Iris pigment epithelial cell (primary cell): Measurements from ENCODE around the gene ING2.
"Not testable (repeated sequence)": the region's sequence is repeated elsewhere in the genome, so short reads cannot be mapped to it uniquely, and the experiment has no call there.

Source experiments
- DNase-seq: peaks from one replicate; pipeline ENCODE4 v3.0.0-alpha.2; 2011; ENCODE audit warnings: low read depth

The ING2 gene

DNA sequence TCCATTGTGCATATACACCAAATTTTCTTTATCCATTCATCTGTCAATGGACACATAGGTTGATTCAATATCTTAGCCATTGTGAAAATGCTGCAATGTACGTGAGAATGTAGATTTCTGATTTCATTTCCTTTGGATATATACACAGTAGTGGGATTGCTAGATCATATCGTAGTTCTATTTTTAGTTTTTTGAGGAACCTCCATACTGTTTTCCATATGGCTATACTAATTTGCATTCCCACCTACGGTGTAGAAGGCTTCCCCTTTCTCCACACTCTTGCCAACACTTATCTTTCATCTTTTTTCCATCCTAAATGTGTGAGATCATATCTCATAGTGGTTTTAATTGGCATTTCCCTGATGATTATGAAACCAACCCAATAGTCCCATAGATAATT, 43.4 kb downstream of the ING2 start:
- no peak for DNase-seq

DNA sequence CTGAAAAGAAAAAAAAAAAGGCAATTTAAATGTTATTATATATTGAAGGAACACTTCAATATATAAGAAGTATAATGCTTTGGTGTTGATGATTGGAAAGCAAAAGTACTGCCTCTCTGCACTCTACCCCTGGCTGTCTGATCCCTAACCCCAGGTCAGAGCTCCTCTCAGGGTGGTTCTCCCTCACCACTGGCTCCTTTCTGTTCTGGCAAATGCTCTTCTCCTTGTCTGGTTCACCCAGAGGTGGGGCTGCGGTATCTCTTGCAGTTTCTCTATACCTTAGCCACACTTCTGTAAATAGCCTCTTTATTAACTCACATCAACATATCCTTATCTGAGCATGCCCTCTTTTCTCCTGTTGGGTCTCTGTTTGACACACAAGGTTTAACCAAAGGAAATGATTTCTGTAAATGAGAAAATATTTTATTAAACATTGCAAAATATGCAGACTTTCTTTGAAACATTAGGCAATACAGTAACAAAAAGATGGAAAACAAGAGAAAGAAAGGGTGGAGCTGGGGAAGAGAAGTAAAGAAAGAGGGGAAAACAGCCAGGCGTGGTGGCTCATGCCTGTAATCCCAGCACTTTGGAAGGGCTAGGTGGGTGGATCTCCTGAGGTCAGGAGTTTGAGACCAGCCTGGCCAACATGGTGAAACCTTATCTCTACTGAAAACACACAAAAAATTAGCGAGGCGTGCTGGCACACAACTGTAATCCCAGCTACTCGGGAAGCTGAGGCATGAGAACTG, 45.7 kb downstream of the ING2 start:
- DNase-seq = no peak

DNA sequence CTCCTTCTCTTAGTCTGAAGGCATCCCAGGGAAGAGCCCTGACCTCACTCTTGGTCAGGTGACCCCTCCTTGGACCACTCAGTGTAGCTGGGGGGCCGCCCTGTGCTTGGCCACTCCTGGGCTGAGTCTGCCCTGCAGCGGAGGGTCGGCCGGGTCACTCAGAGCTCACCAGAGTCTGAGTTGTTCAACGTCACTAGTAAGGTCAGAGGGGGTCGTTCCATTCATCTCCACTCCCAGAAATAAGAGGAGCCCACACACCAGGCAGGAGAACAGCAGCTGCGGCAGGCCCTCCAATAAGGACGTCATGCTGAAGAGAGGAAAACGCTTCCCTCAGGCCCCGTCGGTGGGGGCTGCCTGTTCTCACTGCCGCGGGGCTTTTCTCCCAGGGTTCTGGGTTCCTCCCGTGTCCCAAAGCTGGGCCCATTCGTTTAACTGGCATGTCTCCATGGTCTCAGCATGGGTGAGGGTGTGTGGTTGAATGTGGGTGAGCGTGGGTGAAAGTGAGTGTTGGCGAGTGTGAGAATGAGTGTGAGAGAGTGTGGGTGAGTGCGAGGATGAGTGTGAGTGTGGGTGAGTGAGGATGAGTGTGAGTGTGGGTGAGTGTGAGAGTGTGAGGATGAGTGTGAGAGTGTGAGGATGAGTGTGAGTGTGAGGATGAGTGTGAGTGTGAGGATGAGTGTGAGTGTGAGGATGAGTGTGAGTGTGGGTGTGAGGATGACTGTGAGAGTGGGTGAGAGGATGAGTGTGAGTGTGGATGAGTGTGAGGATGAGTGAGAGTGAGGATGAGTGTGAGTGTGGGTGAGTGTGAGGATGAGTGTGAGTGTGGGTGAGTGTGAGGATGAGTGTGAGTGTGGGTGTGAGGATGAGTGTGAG, 47.7 kb downstream of the ING2 start:
- no peak for DNase-seq

DNA sequence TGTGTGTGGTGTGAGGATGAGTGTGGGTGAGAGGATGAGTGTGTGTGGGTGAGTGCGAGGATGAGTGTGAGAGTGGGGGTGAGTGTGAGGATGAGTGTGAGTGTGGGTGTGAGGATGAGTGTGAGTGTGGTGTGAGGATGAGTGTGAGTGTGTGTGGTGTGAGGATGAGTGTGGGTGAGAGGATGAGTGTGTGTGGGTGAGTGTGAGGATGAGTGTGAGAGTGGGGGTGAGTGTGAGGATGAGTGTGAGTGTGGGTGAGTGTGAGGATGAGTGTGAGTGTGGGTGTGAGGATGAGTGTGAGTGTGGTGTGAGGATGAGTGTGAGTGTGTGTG, 48.3 kb downstream of the ING2 start:
- not testable (repeated sequence) for DNase-seq

DNA sequence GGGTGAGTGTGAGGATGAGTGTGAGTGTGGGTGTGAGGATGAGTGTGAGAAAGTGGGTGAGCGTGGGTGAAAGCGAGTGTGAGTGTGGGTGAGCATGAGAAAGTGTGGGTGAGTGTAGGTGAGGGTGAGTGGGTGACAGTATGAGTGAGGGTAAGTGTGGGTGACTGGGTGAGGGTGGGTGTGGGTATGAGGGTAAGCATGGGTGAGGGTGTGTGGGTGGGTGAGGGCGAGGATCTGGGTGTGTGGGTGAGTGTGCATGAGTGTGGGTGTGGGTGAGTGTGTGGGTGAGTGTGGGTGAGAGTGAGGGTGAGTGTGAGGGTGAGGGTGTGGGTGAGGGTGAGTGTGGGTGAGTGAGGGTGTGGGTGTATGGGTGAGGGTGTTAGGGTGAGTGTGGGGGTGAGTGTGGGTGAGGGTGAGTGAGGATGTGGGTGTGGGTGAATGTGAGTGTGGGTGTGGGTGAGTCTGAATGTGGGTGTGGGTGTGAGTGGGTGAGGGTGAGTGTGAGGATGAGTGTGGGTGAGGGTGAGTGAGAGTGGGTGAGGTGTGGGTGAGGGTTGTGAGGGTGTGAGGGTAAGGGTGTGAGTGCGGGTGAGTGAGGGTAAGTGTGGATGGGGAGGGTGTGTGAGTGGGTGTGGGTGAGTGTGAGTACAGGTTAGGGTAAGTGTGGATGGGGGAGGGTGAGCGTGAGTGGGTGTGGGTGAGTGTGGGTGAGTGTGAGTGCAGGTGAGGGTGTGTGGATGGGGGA, 48.9 kb downstream of the ING2 start:
- DNase-seq = no peak

DNA sequence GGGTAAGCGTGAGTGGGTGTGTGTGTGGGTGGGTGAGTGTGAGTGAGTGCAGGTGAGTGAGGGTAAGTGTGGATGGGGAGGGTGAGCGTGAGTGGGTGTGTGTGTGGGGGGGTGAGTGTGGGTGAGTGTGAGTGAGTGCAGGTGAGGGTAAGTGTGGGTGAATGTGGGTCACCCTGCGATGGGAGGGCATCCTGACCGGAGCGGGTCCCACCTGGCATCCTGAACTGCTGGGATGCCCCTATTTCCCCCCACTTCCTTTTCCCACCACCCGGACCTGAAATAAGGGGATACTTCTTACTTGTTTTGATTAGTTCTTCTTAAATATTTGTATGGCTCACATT, 49.5 kb downstream of the ING2 start:
- no peak for DNase-seq

DNA sequence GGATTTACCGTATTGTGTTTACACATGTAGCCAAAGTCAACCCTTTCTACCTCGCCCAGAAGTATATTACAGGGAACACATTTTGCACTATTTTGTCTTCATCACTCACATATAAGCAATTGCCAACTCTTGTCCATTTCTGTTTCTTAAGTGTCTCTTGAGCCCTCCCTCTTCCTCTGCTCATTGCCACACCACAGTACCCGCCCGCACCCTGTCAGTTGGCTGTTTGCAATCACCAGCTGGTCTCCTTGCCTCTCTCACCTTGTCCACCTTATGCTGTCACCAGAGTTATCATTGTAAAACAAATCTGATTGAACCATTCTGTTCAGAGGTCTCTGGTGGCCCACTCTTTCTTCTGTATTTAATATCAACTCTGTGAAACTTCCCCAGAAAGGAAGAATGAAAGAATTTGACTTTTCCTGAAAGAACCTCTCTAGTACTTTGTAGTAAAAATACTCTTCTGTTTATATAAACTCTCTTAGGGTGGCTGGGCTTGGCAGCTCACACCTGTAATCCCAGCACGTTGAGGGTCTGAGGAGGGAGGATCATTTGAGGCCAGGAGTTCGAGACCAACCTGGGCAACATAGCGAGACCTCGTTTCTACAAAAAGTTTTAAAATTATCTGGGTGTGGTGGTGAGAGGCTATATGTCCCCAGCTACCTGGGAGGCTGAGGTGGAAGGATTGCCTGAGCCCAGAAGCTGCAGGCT, 50.2 kb downstream of the ING2 start:
- no peak for DNase-seq

DNA sequence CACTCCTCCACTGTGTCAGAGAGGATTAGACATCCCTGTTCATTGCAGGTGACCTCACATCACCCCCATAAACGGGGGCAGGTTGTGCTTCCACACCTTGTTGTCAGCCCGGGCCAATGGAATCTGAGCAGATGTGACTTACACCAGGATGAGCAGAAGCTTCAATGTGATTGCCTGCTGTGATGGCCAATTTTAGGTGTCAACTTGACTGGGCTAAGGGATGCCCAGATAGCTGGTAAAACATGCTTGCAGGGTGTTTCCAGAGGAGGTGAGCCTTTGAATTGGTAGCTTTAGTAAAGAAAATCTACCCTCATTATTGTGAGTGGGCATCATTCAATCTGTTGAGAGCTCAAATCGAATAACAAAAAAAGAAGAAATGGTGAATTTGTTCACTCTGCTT, 52.1 kb downstream of the ING2 start:
- DNase-seq = no peak

DNA sequence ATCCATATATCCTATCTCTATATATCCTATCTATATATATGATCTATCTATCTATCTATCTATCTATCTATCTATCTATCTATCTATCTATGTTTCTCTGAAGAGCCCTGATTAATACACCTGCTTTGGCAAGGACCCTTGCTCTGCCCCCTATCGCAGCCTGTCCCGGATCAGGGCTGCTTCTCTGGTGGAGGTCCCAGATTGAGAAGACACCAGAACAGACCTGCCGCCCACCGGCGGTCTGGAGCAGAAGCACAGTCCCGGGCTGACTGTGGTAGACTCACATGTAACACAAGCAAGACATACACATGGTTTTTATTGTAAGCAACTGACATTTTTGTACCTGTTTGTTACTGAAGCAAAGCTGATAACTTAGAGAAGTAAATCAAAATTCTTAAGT, 52.8 kb downstream of the ING2 start:
- no peak for DNase-seq

DNA sequence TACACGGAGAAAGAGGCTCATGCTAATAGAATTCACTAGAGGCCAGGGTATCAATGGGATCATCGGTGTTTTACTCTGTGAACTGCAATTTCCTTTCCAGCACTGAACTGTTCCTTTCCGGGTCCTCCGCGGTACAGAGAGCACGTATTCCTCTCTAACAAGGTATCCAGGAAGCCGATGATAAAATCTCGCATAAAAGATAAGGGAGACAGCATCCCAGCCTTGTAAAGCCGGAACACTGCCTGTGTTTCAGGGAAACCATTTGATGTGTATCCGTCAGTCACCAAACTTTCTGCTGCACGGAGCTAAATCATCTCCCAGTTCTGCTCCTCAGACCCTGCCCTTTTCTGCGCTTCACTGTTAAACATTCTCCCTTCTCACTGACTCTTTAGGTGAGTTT, 54.0 kb downstream of the ING2 start:
- DNase-seq = no peak

DNA sequence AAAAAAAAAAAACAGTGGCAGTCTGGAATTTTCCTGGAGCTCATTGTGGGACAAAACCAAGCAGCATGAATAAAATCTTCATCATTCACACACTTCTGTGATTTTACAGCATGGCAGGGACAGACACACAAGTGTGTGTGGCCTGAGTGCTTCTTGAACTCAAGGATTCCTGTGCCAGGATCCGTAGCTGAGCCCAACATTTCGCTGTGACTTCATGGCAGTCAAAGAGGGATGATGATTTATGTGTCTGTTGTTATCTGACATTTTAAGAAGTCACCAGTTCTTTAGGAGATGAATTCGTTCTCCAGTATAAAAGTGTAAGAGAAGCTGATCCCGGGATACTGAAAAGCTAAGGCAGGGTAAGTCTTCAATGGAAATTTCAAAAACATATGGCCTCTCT, 57.0 kb downstream of the ING2 start:
- no peak for DNase-seq
